GM12874 (cell line): ENCODE data around the gene PEAR1.

ENCODE experiments used
- CTCF ChIP-seq: IDR thresholded peaks from 2 replicates; pipeline ENCODE4 v1.5.1; 2011; ENCODE audit warnings: low read depth, mild to moderate bottlenecking, control low read depth, low read length, moderate library complexity; ENCODE audit not compliant: insufficient read depth

Gene PEAR1

GRCh38 chr1:156926175-156926574, 32.7 kb downstream of the PEAR1 start:
- TF ChIP-seq CTCF = no peak

GRCh38 chr1:156927215-156928042, 33.9 kb downstream of the PEAR1 start:
- TF ChIP-seq CTCF = peak; percentile 69

GRCh38 chr1:156928043-156928602, 34.6 kb downstream of the PEAR1 start:
- no peak for TF ChIP-seq CTCF

- no peak for TF ChIP-seq CTCF
Observed at GRCh38 chr1:156929596-156930238, 36.2 kb downstream of the PEAR1 start.

GRCh38 chr1:156930483-156930882, 37.0 kb downstream of the PEAR1 start:
- no peak for TF ChIP-seq CTCF

- no peak for TF ChIP-seq CTCF
Observed at GRCh38 chr1:156931211-156931952, 37.9 kb downstream of the PEAR1 start.

- TF ChIP-seq CTCF = no peak
Observed at GRCh38 chr1:156931974-156932710, 38.6 kb downstream of the PEAR1 start.
